SH-SY5Y (cell line): ENCODE results near the gene CREM.

ENCODE experiments used
- GATA2 ChIP-seq: IDR thresholded peaks from 2 replicates; pipeline ENCODE4 v1.6.1; 2011; ENCODE audit warnings: mild to moderate bottlenecking, low read depth, low read length
- GATA3 ChIP-seq: IDR thresholded peaks from 2 replicates; pipeline ENCODE4 v1.6.1; 2011; ENCODE audit warnings: low read depth, mild to moderate bottlenecking, low read length, moderate library complexity

GRCh38 chr10:35201234-35201633, 74.6 kb downstream of the CREM start:
- TF ChIP-seq GATA2 = no peak
- no peak for TF ChIP-seq GATA3
